ENCODE measurements around the gene ZSWIM3. TPM values are rescaled to one million over a fixed set of nuclear protein-coding genes. Genes with fewer than 3 reads are reported as not detected.
A peak's percentile ranks its signal among the peaks of the same experiment; 100 is the strongest.

ZSWIM3 gene
- total RNA-seq, 6 experiments from 2014 or later = 1.7 to 2.7 (median 1.9) TPM

- H3K36me3 ChIP-seq = no peaks in the 10 kb centered on the region
- intact Hi-C loops (cut with DNase I) = no loop called here
- peak overlapping the region in 2 of 3 donors; percentile 48 to 63 for H3K4me3 ChIP-seq
- H3K9me3 ChIP-seq = no peaks in the 10 kb centered on the region
- DNase-seq (no peak), ATAC-seq (no peak)
- 79% methylated on average over 2 of the region's 14 CpGs for WGBS (ENCODE audit: insufficient coverage, low coverage, low lambda C conversion rate, missing lambda C conversion rate)
- peaks cover 0 to 7% (median 0%) of the 10 kb centered on the region in 4 donors for H3K4me1 ChIP-seq
- peak overlapping the region in 1 of 3 donors; percentile 69 for H3K27ac ChIP-seq
- TF ChIP-seq CTCF (IDR thresholded peaks at IDR 0.05) = no peak
- TF ChIP-seq POLR2A (IDR thresholded peaks at IDR 0.05) = no peak
- H3K27me3 ChIP-seq = no peaks in the 10 kb centered on the region
Measured at GRCh38 chr20:45834797-45835161, 22.6 kb upstream of the ZSWIM3 start.

- TF ChIP-seq CTCF (IDR thresholded peaks at IDR 0.05) (no peak), POLR2A (IDR thresholded peaks at IDR 0.05) (no peak)
Measured at GRCh38 chr20:45835329-45835765, 22.1 kb upstream of the ZSWIM3 start.

GRCh38 chr20:45835825-45836224, 21.6 kb upstream of the ZSWIM3 start:
- no peak for ATAC-seq
- H3K27ac ChIP-seq = no peak overlapping the region
- TF ChIP-seq CTCF (IDR thresholded peaks at IDR 0.05) (no peak), POLR2A (IDR thresholded peaks at IDR 0.05) (no peak)
- H3K9me3 ChIP-seq = no peaks in the 10 kb centered on the region
- intact Hi-C loops (cut with DNase I) = no loop called here
- H3K4me1 ChIP-seq = peaks cover 0 to 7% (median 0%) of the 10 kb centered on the region in 4 donors
- no peak for DNase-seq
- peaks cover 0 to 2% (median 0%) of the 10 kb centered on the region in 4 donors for H3K36me3 ChIP-seq
- no peaks in the 10 kb centered on the region for H3K27me3 ChIP-seq
- no peak overlapping the region for H3K4me3 ChIP-seq
- WGBS (ENCODE audit: insufficient coverage, low coverage, low lambda C conversion rate, missing lambda C conversion rate) = 96% methylated on average over 5 of the region's 5 CpGs

More at GRCh38 chr20:45835329-45835765, 22.1 kb upstream of the ZSWIM3 start:
- DNase-seq (no peak), ATAC-seq (no peak)
- intact Hi-C loops (cut with DNase I) = no loop called here
- 49% methylated on average over 3 of the region's 3 CpGs for WGBS (ENCODE audit: insufficient coverage, low coverage, low lambda C conversion rate, missing lambda C conversion rate)
- H3K36me3 ChIP-seq = no peaks in the 10 kb centered on the region
- peaks cover 0 to 7% (median 0%) of the 10 kb centered on the region in 4 donors for H3K4me1 ChIP-seq
- H3K27me3 ChIP-seq = no peaks in the 10 kb centered on the region
- H3K9me3 ChIP-seq = no peaks in the 10 kb centered on the region
- no peak overlapping the region for H3K27ac ChIP-seq
- no peak overlapping the region for H3K4me3 ChIP-seq

GRCh38 chr20:45836841-45837240, 20.6 kb upstream of the ZSWIM3 start:
- intact Hi-C loops (cut with DNase I) = no loop called here
- Histone ChIP-seq H3K9me3 (no peaks in the 10 kb centered on the region), H3K4me1 (peaks cover 0 to 7% (median 0%) of the 10 kb centered on the region in 4 donors), H3K4me3 (no peak overlapping the region), H3K27me3 (no peaks in the 10 kb centered on the region), H3K27ac (no peak overlapping the region), H3K36me3 (peaks cover 0 to 9% (median 0%) of the 10 kb centered on the region in 4 donors)
- ATAC-seq (no peak), DNase-seq (no peak)
- no CpG with 5 or more reads among the region's 1 CpG for WGBS (ENCODE audit: insufficient coverage, low coverage, low lambda C conversion rate, missing lambda C conversion rate)
- TF ChIP-seq CTCF (IDR thresholded peaks at IDR 0.05) (no peak), POLR2A (IDR thresholded peaks at IDR 0.05) (no peak)

Measured in right lobe of liver (tissue), 6 donors.